HG03139 (cell line): ENCODE data around the gene THEMIS.
"Not testable (repeated sequence)": the region's sequence is repeated elsewhere in the genome, so short reads cannot be mapped to it uniquely, and the experiment has no call there.

ENCODE experiments used
- ATAC-seq: cut with Tn5 transposase; IDR thresholded peaks from one replicate; pipeline ENCODE4 v1.9.1; 2021; ENCODE audit not compliant: unreplicated experiment

THEMIS gene

GRCh38 chr6:127807806-127808517 lies 92.9 kb downstream of the THEMIS start:
- no peak for ATAC-seq

- ATAC-seq: no peak
Measured at GRCh38 chr6:127796713-127797112, 104.1 kb downstream of the THEMIS start.

DNA sequence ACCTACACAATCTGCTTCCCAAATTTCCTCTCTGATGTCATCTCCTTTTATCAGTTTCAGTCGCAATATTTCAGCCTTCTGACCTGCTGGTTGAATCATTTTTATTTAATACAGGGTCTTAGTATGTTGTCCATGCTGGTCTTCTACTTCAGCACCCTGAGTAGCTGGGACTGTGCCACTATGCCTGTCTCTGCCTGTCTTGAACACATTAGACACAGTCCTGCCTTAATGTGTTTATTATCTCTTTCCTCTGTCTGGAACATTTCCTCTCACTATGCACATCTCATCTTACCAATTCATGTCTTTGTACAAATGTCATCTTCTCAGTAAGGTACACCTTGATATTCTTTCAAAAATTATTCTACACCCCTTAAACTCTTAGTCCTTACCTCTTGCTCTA lies 106.5 kb downstream of the THEMIS start:
- ATAC-seq: no peak

- no peak for ATAC-seq
Measured at GRCh38 chr6:127793396-127793795, 107.5 kb downstream of the THEMIS start.

- no peak for ATAC-seq
Measured at GRCh38 chr6:127792616-127793015, 108.2 kb downstream of the THEMIS start.

DNA sequence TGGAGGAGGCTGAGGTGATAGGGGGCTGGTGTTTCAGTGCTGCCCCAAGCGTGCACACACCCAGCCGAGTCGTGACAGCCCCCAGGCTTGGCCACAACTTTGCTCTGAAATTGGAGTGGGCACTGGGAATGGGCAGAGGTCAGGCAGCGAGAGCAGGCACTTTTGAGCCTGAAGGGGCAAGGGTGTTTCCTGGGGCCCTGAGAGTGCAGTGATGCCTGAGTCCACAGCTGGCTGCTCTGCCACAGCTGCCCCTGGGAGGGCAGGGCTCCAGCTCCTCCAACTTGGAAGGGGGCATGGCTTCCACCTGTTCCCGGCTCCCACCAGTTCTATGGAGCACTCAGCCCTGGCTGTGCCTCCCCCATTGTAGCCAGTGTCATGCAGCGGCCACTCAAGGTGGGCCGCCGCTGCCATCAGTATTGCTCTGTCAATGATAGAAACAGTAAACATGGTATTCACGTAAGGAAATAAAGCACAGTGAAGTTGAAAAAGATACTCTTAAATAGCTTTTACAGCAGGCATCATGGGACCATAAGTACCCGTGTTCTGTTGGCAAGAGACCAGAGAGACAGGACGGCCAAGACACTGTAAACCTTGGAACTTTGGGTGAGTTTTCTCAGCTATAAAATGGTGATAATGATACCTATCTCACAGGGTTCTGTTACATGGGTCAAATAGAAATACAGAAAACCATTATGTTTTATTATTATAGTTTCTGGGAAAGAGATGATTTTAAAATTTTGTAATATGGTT lies 108.9 kb downstream of the THEMIS start:
- ATAC-seq: no peak

- no peak for ATAC-seq
Measured at GRCh38 chr6:127790571-127790970, 110.3 kb downstream of the THEMIS start.

- ATAC-seq: no peak
Measured at GRCh38 chr6:127786109-127786508, 114.7 kb downstream of the THEMIS start.

- no peak for ATAC-seq
Measured at GRCh38 chr6:127784468-127784867, 116.4 kb downstream of the THEMIS start.

GRCh38 chr6:127781636-127782272 lies 119.1 kb downstream of the THEMIS start:
- ATAC-seq: not testable (repeated sequence)

DNA sequence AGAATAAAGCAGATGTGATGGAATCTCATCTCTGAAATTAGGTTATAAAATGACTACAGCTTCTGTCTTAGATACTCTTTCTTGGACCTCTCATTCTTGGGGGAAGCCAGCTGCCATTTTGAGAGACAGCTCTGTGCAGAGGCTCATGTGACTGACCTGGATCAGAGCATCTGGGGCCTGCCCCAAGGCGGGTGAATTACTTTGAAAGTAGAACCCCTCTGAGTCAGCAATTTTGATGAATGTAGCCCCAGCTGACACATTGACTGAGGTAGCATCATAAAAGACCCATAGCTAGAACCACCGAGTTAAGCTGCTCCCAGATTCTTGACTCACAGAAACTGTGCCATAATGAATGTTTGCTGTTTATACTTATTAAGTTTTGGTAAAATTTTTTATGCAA lies 124.5 kb downstream of the THEMIS start:
- ATAC-seq: no peak

GRCh38 chr6:127775371-127775770 lies 125.5 kb downstream of the THEMIS start:
- ATAC-seq: no peak

DNA sequence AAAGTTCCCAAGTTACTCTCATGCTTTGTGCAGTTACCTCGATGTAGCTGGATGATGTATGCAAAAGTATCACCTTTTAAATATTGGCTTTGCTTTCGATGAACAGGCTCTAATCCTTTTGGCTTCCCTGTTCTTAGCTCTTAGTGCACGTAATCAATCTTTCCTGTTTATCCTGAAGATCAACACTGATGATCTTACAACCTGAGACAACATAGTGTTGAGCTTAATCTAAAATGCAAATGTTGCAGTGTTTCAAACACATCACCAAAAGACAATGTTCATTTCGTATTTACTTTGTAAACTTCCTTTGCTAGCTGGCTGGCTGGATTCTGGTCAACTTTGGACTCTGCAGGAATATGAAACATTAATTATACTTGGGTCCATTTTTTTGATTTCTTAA lies 132.1 kb downstream of the THEMIS start:
- no peak for ATAC-seq

GRCh38 chr6:127768223-127768622 lies 132.6 kb downstream of the THEMIS start:
- no peak for ATAC-seq

GRCh38 chr6:127765949-127766348 lies 134.9 kb downstream of the THEMIS start:
- ATAC-seq: no peak

DNA sequence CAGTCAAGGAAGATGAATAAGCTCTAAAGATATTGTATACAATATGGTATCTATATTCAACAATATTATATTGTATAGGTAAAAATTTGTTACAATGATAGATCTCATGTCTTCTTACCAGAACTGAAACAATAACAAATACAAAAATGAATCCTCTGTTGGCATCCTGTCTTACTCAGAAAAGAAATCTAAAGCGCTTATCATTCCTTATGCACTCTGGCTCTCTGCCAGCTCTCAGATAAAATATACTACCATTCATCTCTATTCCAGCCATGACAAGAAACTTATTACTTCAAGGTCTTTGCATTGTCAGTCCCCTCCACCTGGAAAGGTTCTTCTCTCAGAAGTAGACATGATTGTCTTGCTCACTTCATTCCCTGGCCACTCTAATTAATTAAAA lies 138.6 kb downstream of the THEMIS start:
- ATAC-seq: no peak

GRCh38 chr6:127761084-127761483 lies 139.8 kb downstream of the THEMIS start:
- ATAC-seq: no peak

DNA sequence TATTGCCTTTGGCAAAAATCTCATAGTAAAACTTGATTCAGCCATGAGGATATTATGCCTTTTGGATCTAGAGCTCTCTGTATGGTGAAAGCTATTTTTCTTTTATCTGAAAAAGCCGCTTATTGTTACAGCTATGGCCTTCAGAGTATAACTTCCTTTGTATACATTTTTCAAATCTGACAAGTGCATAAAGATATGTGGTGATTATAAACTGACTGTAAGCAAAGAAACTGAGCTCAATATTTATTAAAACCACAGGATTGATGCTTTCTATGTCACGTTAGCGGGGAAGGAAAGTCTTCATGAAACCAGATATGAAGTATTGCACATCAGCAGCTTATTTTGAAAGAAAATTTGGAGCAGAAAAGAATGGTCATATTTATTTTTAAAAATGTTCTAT lies 151.8 kb downstream of the THEMIS start:
- no peak for ATAC-seq

GRCh38 chr6:127748290-127748689 lies 152.6 kb downstream of the THEMIS start:
- ATAC-seq: no peak

DNA sequence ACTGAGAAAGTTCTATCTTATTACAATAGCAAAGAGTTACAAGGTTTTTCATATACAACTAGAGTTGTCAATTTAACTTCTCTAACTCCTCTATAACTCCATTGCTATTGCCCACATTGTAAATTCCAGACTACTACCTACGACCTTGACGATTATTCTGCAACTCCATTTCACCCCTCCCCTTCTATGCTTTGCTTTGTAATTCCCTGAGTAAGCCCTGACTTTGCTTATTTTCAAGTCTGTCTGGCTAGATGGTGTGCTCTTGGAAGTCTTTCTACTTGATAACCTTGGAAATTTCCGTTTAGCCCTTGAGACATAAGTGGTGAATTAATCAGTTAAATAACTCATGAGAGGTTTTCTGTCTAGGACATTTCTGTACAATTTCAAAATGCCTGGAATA lies 162.4 kb downstream of the THEMIS start:
- ATAC-seq: no peak

- no peak for ATAC-seq
Measured at GRCh38 chr6:127737768-127738167, 163.1 kb downstream of the THEMIS start.

DNA sequence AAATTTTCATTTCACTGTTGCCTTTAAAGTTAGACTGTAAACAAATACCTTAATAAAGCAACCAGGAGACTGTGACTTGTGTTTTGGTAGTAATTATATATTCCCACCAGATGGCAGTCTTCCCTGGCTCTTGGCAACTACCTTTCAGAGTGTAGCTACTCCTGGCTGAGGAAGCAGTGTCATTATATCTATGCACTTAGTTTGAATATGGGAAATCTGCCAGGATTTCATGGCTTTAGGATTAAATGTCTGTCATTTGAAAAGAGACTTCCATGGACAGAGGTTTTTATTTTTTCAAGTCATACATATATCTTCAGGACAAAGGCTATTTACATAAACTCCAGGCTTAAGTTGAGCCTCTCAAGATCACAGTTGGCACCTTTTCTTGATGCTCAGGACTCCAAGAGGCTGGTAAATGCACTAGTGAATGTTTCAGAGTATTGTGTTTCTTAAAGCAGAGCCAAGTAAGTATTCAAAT lies 163.8 kb downstream of the THEMIS start:
- ATAC-seq: peak; percentile 94
